ENCODE data around the gene RERE.

- TF ChIP-seq TAF1 (IDR thresholded peaks at IDR 0.05; ENCODE audit: low read depth) (no peak), YY1 (IDR thresholded peaks at IDR 0.05; ENCODE audit: low read depth) (no peak), ZBTB7A (IDR thresholded peaks at IDR 0.05; ENCODE audit: low read depth) (no peak), EP300 (IDR thresholded peaks at IDR 0.05; ENCODE audit: borderline replicate concordance) (no peak), TCF12 (IDR thresholded peaks at IDR 0.05; ENCODE audit: low read depth) (no peak), NFIC (IDR thresholded peaks at IDR 0.05) (no peak), CEBPB (IDR thresholded peaks at IDR 0.05) (no peak)
Measured at GRCh38 chr1:8794605-8795004, 22.8 kb downstream of the RERE start.

All from Ishikawa (cell line).